ENCODE results near the gene SLIT3. TPM values are rescaled to one million over a fixed set of nuclear protein-coding genes. Genes with fewer than 3 reads are reported as not detected.

SLIT3 gene
- total RNA-seq, 1 donor from 2014 or later: 5.0 TPM

DNA sequence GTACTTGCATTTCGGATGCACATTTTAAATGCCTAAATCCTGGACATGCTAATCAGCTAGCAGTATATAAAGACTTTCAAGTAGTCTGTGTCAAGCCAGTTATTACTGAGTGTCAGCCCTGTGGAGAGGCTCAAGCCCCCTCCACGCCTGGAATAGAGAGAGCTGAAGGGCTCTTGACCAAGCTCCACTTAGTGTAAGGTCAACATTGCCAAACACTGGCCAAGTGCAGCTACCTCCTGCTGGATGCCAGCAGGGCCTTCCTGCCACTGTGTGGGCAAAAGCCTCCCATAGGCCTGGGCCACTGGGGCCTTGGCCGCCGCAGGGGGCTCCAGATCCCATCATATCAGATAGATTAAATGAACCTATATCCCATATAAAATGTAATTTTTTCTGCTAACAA, 482.4 kb downstream of the SLIT3 start:
- no peak for DNase-seq (ENCODE audit: low read depth)
- no peaks in the 10 kb centered on the region for H3K36me3 ChIP-seq (ENCODE audit: control insufficient read depth, insufficient read depth, low read length)
- H3K4me3 ChIP-seq (ENCODE audit: low read depth, low read length): no peak overlapping the region
- no peak for TF ChIP-seq CTCF (IDR thresholded peaks at IDR 0.05; ENCODE audit: insufficient read depth, low read length, poor library complexity, severe bottlenecking)
- H3K27me3 ChIP-seq (ENCODE audit: control insufficient read depth, insufficient read depth, low read length): no peaks in the 10 kb centered on the region

GRCh38 chr5:168817591-168817990, 483.3 kb downstream of the SLIT3 start:
- TF ChIP-seq CTCF (IDR thresholded peaks at IDR 0.05; ENCODE audit: insufficient read depth, low read length, poor library complexity, severe bottlenecking): no peak
- H3K4me3 ChIP-seq (ENCODE audit: low read depth, low read length): no peak overlapping the region
- no peak for DNase-seq (ENCODE audit: low read depth)
- H3K27me3 ChIP-seq (ENCODE audit: control insufficient read depth, insufficient read depth, low read length): no peaks in the 10 kb centered on the region
- H3K36me3 ChIP-seq (ENCODE audit: control insufficient read depth, insufficient read depth, low read length): no peaks in the 10 kb centered on the region

DNA sequence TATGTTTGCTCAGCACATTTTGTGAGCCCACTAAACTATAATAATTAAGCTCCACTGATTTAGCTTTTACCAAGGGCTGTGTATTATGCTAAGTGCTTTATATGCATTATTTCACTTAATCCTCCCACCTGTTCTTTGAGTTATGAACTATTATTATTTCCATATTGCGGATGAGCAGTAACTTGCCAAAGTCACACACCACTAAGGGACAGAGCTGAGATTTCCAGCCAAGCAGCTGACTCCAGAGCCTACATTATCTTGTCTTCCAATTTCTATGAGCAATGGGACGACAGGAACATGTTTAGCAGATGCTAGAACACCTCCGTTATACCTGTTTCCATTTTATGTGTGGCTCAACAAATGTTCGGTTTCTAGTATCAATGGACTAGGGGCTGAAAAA, 484.3 kb downstream of the SLIT3 start:
- H3K36me3 ChIP-seq (ENCODE audit: control insufficient read depth, insufficient read depth, low read length): no peaks in the 10 kb centered on the region
- no peak overlapping the region for H3K4me3 ChIP-seq (ENCODE audit: low read depth, low read length)
- TF ChIP-seq CTCF (IDR thresholded peaks at IDR 0.05; ENCODE audit: insufficient read depth, low read length, poor library complexity, severe bottlenecking): no peak
- no peak for DNase-seq (ENCODE audit: low read depth)
- H3K27me3 ChIP-seq (ENCODE audit: control insufficient read depth, insufficient read depth, low read length): no peaks in the 10 kb centered on the region

- DNase-seq (ENCODE audit: low read depth): no peak
- H3K36me3 ChIP-seq (ENCODE audit: control insufficient read depth, insufficient read depth, low read length): no peaks in the 10 kb centered on the region
- TF ChIP-seq CTCF (IDR thresholded peaks at IDR 0.05; ENCODE audit: insufficient read depth, low read length, poor library complexity, severe bottlenecking): no peak
- no peak overlapping the region for H3K4me3 ChIP-seq (ENCODE audit: low read depth, low read length)
- no peaks in the 10 kb centered on the region for H3K27me3 ChIP-seq (ENCODE audit: control insufficient read depth, insufficient read depth, low read length)
Measured at GRCh38 chr5:168813184-168813968, 487.6 kb downstream of the SLIT3 start.

- no peak for DNase-seq (ENCODE audit: low read depth)
- H3K36me3 ChIP-seq (ENCODE audit: control insufficient read depth, insufficient read depth, low read length): no peaks in the 10 kb centered on the region
- H3K27me3 ChIP-seq (ENCODE audit: control insufficient read depth, insufficient read depth, low read length): no peaks in the 10 kb centered on the region
- TF ChIP-seq CTCF (IDR thresholded peaks at IDR 0.05; ENCODE audit: insufficient read depth, low read length, poor library complexity, severe bottlenecking): no peak
- H3K4me3 ChIP-seq (ENCODE audit: low read depth, low read length): no peak overlapping the region
Measured at GRCh38 chr5:168810641-168811040, 490.3 kb downstream of the SLIT3 start.

DNA sequence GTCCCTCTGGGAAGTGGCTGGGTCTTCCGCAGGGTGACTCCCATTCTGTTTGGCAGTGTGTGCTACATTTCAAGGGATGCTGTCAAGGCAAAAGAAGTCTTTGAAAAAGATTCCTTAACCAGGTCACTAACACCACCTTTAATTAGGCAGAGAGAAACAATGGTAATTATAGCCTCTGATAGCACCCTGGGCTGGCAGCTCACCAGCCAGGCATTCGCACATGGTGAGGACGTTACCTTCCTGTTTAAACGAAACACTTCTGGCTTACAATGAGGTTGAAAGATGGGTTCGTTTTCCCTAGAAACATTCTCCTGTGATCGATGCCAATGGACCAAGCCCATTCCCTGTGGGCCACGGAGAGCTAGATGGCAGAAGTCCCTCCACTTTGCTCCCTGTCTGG, 491.7 kb downstream of the SLIT3 start:
- no peak overlapping the region for H3K4me3 ChIP-seq (ENCODE audit: low read depth, low read length)
- no peak for TF ChIP-seq CTCF (IDR thresholded peaks at IDR 0.05; ENCODE audit: insufficient read depth, low read length, poor library complexity, severe bottlenecking)
- H3K36me3 ChIP-seq (ENCODE audit: control insufficient read depth, insufficient read depth, low read length): no peaks in the 10 kb centered on the region
- H3K27me3 ChIP-seq (ENCODE audit: control insufficient read depth, insufficient read depth, low read length): no peaks in the 10 kb centered on the region
- DNase-seq (ENCODE audit: low read depth): no peak
